Tibial nerve (tissue), 4 donors: ENCODE results near the gene BAHCC1. TPM values are rescaled to one million over a fixed set of nuclear protein-coding genes. Genes with fewer than 3 reads are reported as not detected.

Experiments used
- DNase-seq, 2 donors: peaks; one replicate each; pipeline ENCODE4 v3.0.0-alpha.2; 2019; ENCODE audit warnings: low spot score in 2 of 2
- H3K27ac ChIP-seq, 4 donors: fragments of 200-600 bp; sonication (generic) in 3 of 4; one replicate each; pipeline ENCODE4 v1.5.1; 2017 to 2019; ENCODE audit warnings: mild to moderate bottlenecking in 1 of 4
- H3K27me3 ChIP-seq, 2 donors: fragments of 200-600 bp; sonication (generic) in 1 of 2; one replicate each; pipeline versions ENCODE4 v1.5.1 to v1.6.0; 2017 to 2019
- H3K36me3 ChIP-seq, 3 donors: fragments of 200-600 bp; sonication (generic); one replicate each; pipeline ENCODE4 v1.5.1; 2018 to 2019
- H3K4me1 ChIP-seq, 4 donors: fragments of 200-600 bp; sonication (generic) in 3 of 4; one replicate each; pipeline ENCODE4 v1.5.1; 2017 to 2019
- H3K4me3 ChIP-seq, 4 donors: fragments of 200-600 bp; sonication (generic) in 3 of 4; one replicate each; pipeline ENCODE4 v1.5.1; 2017 to 2019; ENCODE audit warnings: mild to moderate bottlenecking in 1 of 4, moderate library complexity in 1 of 4
- H3K9me3 ChIP-seq, 4 donors: fragments of 200-600 bp; sonication (generic) in 3 of 4; one replicate each; pipeline ENCODE4 v1.5.1; 2017 to 2019
- EP300 ChIP-seq, 2 donors: sonication (generic); formaldehyde crosslinking; IDR thresholded peaks; one replicate each; pipeline ENCODE4 v1.6.1; 2017; ENCODE audit warnings: antibody characterized with exemption in 2 of 2, mild to moderate bottlenecking in 1 of 2
- POLR2A ChIP-seq, 2 donors: fragments of 450-650 bp; IDR thresholded peaks; one replicate each; pipeline ENCODE4 v1.6.1; 2017; ENCODE audit warnings: antibody characterized with exemption in 2 of 2, mild to moderate bottlenecking in 2 of 2, moderate library complexity in 2 of 2
- WGBS, 2 donors: methylation state at CpG; one replicate each; pipeline ENCODE4 v1.1.5; 2018; 5-methylcytosine and 5-hydroxymethylcytosine counted together
- total RNA-seq, 4 donors: library from RNA; depleted of rRNA; stranded (reverse); fragments of >200 nt; gene quantifications; one replicate each; pipeline ENCODE4 v1.1.0, GENCODE V29; 2016
- TF ChIP-seq, protein P1 (sequence below), 5 experiments: fragments of 200-600 bp in 3 of 5; fragments of 450-650 bp in 2 of 5; sonication (generic) in 3 of 5; IDR thresholded peaks; one replicate each; pipeline ENCODE4 v1.5.1; 2016 to 2019; ENCODE audit warnings: antibody characterized with exemption in 5 of 5, mild to moderate bottlenecking in 3 of 5, moderate library complexity in 2 of 5

The BAHCC1 gene
- total RNA-seq, 4 donors from 2014 or later = 15.1 to 38.7 (median 27.4) TPM

DNA sequence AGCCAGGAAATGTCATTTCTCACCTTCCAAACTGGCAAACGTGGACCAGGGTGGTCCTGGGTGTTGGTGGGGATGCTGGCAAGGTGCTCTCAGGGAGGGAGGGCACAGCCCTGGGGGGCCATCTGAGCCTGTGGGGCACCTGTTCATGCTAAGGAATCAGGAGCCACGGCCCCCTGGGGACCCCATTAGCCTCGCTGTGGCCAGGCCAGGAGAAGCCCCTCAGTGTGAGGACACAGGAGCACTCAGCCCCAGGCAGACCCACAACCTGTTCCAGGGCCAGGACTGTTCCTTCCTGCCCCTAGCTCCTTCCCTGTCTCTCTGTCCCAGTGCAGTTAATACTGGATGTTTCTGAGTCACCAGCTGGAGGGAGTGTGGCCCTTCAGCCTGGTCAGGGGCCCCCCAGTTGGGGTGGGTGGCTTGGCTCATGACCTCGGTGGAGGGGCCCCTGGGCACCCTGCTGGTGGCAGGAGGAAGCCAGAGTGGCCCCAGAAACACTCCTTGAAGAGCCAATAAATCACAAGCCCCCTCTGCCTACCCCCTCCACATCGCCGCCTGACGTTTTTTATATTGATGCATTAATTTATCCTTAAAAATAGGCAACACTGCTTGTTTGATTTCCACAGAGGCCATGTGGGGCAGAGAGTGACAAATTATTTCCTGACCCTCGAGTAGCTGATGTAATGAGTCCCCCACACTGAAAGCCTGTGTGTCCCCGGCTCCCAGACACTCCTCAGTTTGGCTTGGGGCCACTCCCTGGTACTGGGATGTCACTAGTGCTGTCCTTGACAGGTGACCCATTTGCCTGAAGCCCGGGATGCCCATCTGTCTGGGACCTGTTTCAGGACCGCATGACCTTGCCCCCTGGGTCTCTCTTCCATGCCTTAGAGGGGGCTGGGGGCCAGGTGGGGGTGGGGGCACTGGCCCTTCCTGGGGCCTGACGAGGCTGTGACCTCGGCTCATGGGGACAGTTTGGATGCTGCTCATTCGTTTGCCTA is 95.0 kb downstream of the BAHCC1 start:
- 57 to 59% methylated on average over 10 to 14 of the region's 14 CpGs for WGBS, 2 donors
- TF ChIP-seq POLR2A (IDR thresholded peaks at IDR 0.05) = no peak
- TF ChIP-seq, protein P1, sequence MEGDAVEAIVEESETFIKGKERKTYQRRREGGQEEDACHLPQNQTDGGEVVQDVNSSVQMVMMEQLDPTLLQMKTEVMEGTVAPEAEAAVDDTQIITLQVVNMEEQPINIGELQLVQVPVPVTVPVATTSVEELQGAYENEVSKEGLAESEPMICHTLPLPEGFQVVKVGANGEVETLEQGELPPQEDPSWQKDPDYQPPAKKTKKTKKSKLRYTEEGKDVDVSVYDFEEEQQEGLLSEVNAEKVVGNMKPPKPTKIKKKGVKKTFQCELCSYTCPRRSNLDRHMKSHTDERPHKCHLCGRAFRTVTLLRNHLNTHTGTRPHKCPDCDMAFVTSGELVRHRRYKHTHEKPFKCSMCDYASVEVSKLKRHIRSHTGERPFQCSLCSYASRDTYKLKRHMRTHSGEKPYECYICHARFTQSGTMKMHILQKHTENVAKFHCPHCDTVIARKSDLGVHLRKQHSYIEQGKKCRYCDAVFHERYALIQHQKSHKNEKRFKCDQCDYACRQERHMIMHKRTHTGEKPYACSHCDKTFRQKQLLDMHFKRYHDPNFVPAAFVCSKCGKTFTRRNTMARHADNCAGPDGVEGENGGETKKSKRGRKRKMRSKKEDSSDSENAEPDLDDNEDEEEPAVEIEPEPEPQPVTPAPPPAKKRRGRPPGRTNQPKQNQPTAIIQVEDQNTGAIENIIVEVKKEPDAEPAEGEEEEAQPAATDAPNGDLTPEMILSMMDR (IDR thresholded peaks at IDR 0.05) = no peak
- no peak for TF ChIP-seq EP300 (IDR thresholded peaks at IDR 0.05)
- Histone ChIP-seq H3K27ac (no peak overlapping the region), H3K27me3 (no peaks in the 10 kb centered on the region), H3K36me3 (no peaks in the 10 kb centered on the region), H3K9me3 (no peaks in the 10 kb centered on the region), H3K4me1 (peaks cover 0 to 35% (median 9%) of the 10 kb centered on the region in 4 donors), H3K4me3 (no peak overlapping the region)
- no peak for DNase-seq

DNA sequence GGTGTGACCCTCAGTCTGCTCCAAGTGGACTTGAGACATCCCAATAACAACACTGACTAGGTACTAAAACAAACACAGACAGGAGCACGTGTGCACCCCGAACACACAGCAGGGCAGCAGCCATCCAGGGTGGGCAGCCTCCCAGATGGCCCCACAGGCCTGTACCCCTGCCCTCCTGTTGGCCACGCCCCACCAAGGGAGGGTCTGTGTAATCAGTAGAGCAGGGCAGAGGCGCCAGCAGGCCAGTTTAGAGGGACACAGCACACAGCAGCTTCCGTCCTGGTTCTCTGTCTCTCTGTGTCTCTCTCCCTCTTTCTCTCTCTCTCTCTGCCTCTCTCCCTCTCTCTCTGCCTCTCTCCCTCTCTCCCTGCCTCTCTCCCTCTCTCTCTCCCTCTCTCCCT is 95.9 kb downstream of the BAHCC1 start:
- H3K9me3 ChIP-seq = no peaks in the 10 kb centered on the region
- no peak overlapping the region for H3K27ac ChIP-seq
- DNase-seq = no peak
- H3K27me3 ChIP-seq = no peaks in the 10 kb centered on the region
- no peaks in the 10 kb centered on the region for H3K36me3 ChIP-seq
- 42 to 45% methylated on average over 5 of the region's 5 CpGs for WGBS, 2 donors
- TF ChIP-seq, protein P1 (IDR thresholded peaks at IDR 0.05) = no peak
- no peak for TF ChIP-seq POLR2A (IDR thresholded peaks at IDR 0.05)
- TF ChIP-seq EP300 (IDR thresholded peaks at IDR 0.05) = no peak
- H3K4me3 ChIP-seq = no peak overlapping the region
- peaks cover 0 to 33% (median 9%) of the 10 kb centered on the region in 4 donors for H3K4me1 ChIP-seq

DNA sequence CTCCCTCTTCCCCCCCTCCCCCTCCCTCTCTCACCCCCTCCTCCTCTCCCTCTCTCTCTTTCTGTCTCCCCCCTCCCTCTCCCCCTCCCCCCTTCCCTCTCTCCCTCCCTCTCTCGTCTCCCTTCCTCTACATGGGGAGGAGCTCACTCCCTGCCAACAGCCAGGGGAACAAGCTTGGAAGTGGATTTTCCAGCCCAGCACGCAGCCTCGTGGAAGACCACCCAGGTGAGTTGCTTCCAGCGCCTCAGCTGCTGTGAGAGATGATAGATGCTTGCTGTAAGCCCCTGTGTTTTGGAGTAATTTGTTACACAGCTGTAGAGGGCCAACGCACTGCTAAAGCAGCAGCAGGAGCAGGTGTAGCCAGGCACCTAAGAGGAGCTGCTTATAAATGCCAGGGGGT is 96.5 kb downstream of the BAHCC1 start:
- H3K27me3 ChIP-seq = no peaks in the 10 kb centered on the region
- H3K4me3 ChIP-seq = no peak overlapping the region
- no peaks in the 10 kb centered on the region for H3K36me3 ChIP-seq
- H3K9me3 ChIP-seq = no peaks in the 10 kb centered on the region
- WGBS, 2 donors = 22 to 25% methylated on average over 1 to 4 of the region's 5 CpGs
- no peak for DNase-seq
- peaks cover 0 to 33% (median 9%) of the 10 kb centered on the region in 4 donors for H3K4me1 ChIP-seq
- H3K27ac ChIP-seq = no peak overlapping the region
- TF ChIP-seq EP300 (IDR thresholded peaks at IDR 0.05) (no peak), POLR2A (IDR thresholded peaks at IDR 0.05) (no peak)
- TF ChIP-seq, protein P1 (IDR thresholded peaks at IDR 0.05) = no peak

DNA sequence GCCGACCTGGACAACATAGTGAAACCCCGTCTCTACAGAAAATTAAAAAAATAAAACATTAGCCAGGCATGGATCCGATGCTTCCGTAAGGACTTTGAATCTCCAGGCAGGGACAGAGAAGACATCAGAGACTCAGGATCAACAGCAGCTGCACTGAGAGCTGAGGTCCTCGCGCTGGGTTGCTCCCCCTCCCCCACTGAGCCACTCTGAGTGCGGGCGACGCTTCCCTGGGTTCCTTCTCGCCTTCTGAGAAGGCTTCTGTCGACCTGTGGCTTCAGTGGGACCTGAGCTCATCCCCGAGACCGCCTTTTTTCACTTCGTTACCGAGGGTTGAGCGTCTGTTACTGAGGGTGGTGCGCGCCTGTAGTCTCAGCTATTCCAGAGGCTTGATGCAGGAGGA is 96.9 kb downstream of the BAHCC1 start:
- H3K9me3 ChIP-seq = no peaks in the 10 kb centered on the region
- no peaks in the 10 kb centered on the region for H3K36me3 ChIP-seq
- 66% methylated on average over 18 of the region's 18 CpGs for WGBS, 2 donors
- no peaks in the 10 kb centered on the region for H3K27me3 ChIP-seq
- peaks cover 0 to 33% (median 9%) of the 10 kb centered on the region in 4 donors for H3K4me1 ChIP-seq
- H3K27ac ChIP-seq = no peak overlapping the region
- TF ChIP-seq EP300 (IDR thresholded peaks at IDR 0.05) = no peak
- TF ChIP-seq, protein P1 (IDR thresholded peaks at IDR 0.05) = no peak
- no peak for TF ChIP-seq POLR2A (IDR thresholded peaks at IDR 0.05)
- DNase-seq = no peak
- no peak overlapping the region for H3K4me3 ChIP-seq

DNA sequence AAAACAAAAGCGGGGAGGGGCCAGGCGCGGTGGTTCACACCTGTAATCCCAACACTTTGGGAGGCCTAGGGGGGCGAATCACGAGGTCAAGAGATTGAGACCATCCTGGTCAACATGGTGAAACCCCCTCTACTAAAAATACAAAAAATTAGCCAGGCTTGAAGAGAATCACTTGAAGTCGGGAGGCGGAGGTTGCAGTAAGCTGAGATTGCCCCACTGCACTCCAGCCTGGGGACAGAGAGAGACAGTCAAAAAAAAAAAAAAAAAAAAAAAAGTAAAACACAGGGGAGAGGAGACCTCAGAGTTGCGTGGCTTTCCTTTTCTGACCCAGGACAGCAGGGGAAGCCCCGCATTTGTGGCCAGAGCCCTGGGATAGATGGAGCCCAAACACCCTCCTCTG is 97.4 kb downstream of the BAHCC1 start:
- WGBS, 2 donors = 90% methylated on average over 9 of the region's 9 CpGs
- Histone ChIP-seq H3K4me1 (peaks cover 0 to 28% (median 7%) of the 10 kb centered on the region in 4 donors), H3K27me3 (no peaks in the 10 kb centered on the region), H3K36me3 (no peaks in the 10 kb centered on the region), H3K9me3 (no peaks in the 10 kb centered on the region), H3K4me3 (no peak overlapping the region), H3K27ac (no peak overlapping the region)
- DNase-seq = no peak
- no peak for TF ChIP-seq POLR2A (IDR thresholded peaks at IDR 0.05)
- no peak for TF ChIP-seq EP300 (IDR thresholded peaks at IDR 0.05)
- TF ChIP-seq, protein P1 (IDR thresholded peaks at IDR 0.05) = no peak
